Fibroblast of skin of back (primary cell): ENCODE results near the gene NEU4.
"Not testable (repeated sequence)": the region's sequence is repeated elsewhere in the genome, so short reads cannot be mapped to it uniquely, and the experiment has no call there.

Experiments used
- DNase-seq: peaks from one replicate; pipeline ENCODE4 v3.0.0-alpha.2; 2013

Gene NEU4

DNA sequence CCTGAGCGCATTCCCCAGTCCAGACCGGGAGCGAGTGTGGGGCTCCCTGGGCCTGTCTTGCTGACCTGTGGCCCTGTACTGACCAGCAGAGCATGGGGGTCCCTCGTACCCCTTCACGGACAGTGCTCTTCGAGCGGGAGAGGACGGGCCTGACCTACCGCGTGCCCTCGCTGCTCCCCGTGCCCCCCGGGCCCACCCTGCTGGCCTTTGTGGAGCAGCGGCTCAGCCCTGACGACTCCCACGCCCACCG lies 5.3 kb downstream of the NEU4 start:
- no peak for DNase-seq

DNA sequence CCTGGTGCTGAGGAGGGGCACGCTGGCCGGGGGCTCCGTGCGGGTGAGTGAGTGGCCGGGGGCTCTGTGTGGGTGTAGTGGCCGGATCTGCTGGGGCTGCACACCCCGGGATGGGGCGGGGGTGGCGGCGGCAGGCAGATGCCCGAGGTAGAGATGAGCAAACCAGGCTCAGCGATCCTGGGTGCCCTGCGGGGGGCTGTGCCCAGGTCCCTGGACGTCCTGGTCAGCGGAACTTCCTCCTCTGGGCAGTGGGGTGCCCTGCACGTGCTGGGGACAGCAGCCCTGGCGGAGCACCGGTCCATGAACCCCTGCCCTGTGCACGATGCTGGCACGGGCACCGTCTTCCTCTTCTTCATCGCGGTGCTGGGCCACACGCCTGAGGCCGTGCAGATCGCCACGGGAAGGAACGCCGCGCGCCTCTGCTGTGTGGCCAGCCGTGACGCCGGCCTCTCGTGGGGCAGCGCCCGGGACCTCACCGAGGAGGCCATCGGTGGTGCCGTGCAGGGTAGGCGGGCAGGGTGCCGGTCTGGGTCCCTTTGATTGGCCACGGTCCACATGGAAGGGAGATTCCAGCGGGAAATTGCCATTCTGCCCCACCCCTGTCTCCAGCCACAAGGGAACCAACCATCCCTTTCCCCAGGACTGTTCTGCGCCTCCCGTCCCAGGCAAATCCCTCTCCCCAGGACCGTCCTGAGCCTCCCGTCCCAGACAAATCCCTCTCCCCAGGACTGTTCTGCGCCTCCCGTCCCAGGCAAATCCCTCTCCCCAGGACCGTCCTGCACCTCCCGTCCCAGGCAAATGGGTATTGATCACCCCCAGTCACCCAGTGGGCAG lies 5.9 kb downstream of the NEU4 start:
- DNase-seq: no peak

DNA sequence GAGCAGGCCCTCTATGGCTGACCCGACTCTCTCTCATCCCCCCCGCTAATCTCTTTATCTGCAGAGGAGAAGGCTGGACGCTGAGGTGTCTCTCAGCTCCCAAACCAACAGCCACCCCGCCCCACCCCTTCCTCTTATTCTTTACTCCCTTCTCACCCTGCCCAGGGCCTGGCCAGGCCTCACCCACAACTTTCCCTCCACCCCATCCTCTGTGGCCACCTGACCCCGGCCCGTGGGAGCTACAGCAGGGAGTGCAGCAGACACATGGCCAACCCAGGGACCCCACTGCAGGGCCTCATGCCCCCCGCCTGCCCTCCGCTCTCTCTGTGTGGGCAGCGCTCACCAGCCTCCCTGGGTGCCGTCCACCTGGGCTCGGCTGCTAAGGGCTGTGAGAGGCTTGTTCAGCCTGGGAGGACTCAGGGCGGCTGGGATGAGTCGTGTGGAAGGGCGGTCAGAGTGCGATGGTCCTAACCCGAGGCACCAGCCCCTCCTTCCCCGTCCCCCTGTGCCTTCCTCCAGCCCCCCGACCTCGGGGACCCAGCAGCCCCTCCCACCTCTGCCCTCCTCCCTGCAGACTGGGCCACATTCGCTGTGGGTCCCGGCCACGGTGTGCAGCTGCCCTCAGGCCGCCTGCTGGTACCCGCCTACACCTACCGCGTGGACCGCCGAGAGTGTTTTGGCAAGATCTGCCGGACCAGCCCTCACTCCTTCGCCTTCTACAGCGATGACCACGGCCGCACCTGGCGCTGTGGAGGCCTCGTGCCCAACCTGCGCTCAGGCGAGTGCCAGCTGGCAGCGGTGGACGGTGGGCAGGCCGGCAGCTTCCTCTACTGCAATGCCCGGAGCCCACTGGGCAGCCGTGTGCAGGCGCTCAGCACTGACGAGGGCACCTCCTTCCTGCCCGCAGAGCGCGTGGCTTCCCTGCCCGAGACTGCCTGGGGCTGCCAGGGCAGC lies 6.8 kb downstream of the NEU4 start:
- DNase-seq: no peak

DNA sequence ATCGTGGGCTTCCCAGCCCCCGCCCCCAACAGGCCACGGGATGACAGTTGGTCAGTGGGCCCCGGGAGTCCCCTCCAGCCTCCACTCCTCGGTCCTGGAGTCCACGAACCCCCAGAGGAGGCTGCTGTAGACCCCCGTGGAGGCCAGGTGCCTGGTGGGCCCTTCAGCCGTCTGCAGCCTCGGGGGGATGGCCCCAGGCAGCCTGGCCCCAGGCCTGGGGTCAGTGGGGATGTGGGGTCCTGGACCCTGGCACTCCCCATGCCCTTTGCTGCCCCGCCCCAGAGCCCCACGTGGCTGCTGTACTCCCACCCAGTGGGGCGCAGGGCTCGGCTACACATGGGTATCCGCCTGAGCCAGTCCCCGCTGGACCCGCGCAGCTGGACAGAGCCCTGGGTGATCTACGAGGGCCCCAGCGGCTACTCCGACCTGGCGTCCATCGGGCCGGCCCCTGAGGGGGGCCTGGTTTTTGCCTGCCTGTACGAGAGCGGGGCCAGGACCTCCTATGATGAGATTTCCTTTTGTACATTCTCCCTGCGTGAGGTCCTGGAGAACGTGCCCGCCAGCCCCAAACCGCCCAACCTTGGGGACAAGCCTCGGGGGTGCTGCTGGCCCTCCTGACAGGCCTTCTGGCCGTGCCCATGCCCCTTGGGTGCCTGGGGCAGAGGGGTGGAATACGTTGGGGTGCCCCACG lies 7.6 kb downstream of the NEU4 start:
- no peak for DNase-seq

DNA sequence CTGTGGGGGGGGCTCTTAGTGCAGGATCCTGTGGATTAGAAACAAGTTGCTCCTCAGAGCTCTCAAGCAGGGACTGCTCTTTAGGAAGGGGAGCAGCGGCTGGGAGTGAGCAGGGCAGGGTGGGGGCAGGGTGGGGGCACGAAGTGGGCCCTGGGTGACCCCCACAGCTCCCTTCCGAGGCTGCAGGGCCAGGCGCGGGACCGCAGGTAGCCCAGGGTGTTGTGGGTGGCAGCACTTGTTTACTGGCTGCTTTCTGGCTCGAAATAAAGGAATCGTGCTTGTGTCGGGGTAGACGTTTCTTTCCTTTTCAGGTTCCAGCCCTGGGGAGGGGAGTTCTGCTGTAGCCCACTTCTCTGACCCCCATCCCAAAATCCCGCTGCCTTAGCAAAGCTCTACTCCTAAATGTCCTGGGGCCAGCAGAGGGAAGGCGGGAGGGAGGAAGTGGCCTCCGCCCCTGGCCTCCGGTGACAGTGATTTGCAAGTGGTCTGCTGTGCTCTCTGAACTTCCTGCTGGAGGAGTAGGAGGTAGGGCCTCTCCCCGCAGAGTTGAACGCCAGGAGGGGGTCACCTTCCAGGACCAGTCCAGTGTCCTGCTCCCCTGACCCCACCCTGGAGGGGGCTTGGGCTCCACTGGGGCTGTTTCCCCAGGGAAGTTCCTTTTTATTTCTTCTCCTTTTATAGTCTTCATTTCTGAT lies 8.3 kb downstream of the NEU4 start:
- DNase-seq: no peak

DNA sequence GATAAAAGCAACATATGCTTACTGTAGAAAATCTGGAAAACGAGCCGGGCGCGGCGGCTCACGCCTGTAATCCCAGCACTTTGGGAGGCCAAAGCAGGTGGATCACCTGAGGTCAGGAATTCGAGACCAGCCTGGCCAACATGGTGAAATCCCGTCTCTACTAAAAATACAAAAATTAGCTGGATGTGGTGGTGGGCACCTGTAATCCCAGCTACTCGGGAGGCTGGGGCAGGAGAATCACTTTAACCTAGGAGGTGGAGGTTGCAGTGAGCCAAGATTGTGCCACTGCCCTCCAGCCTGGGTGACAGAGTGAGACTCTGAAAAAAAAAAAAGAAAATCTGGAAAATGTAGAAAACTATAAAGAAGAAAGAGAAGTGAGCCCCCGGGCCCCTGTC lies 8.8 kb downstream of the NEU4 start:
- DNase-seq: not testable (repeated sequence)

DNA sequence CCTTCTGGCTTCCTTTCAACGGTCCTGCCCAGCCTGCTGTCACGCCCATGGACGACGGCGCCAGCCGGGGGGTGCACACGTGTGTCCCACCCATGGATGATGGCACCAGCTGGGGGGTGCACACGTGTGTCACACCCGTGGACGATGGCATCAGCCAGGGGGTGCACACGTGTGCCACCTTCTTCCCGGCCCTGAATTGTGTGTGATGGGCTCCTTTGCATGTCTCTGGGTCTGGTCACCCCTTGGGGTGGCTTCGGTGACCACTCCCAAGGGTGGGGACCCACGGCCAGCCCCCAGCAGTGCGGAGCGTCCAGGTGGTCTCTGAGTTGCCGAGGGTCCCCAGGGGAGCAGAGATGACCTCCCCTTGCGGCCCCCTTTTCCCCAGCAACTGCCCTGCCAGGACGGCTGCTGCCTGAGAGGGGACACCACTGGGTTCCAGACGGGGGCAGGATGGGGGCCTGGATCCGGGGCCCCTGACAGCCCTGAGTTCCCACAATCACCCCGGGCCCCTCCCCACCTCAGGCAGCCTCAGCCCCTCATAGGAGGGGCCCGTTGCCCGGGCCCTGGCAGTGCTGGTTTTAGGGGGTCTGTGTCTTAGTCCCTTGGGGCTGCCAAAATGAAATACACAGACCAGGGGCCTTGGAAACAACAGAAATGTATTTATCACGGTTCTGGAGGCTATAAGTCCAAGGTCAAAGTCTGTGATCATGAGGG lies 9.4 kb downstream of the NEU4 start:
- no peak for DNase-seq

DNA sequence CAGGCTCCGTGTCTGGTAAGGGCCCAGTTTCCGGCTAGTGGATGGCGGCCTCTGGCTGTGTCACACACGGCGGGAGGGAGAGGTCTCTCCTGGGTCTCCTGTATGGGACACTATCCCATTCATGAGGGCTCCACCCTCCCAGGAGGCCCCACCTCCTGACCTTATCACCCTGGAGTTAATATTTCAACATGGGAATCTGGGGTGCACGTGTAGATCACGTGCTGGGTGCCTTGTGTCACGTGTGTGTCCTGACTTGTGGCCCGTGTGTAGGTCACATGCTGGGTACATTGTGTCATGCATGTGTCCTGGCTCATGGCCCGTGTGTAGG lies 9.9 kb downstream of the NEU4 start:
- DNase-seq: no peak

DNA sequence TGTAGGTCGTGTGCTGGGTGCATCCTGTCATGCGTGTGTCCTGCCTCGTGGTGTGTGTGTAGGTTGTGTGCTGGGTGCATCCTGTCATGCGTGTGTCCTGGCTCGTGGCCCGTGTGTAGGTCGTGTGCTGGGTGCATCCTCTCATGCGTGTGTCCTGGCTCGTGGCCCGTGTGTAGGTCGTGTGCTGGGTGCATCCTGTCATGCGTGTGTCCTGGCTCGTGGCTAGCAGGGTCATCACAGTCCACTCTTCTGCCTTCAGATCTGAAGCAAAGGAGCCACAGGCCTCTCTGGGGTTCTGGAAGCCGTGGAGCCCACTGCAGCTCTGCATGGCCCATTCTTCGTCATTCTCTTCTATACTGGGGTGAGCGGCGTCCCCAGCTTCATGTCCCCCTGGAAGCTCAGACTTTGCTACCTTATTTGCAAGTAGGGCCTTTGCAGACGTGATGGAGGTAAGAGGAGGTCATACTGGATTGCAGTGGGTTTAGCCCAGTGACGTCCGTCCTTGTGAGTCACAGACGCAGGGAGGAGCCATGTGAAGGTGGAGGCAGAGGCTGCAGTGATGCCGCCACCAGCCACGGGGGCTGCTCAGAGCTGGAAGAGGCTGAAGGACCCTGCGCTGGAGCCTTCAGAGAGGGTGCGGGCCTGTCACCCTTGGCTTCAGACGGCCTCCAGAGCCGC lies 11.1 kb downstream of the NEU4 start:
- DNase-seq: not testable (repeated sequence)

DNA sequence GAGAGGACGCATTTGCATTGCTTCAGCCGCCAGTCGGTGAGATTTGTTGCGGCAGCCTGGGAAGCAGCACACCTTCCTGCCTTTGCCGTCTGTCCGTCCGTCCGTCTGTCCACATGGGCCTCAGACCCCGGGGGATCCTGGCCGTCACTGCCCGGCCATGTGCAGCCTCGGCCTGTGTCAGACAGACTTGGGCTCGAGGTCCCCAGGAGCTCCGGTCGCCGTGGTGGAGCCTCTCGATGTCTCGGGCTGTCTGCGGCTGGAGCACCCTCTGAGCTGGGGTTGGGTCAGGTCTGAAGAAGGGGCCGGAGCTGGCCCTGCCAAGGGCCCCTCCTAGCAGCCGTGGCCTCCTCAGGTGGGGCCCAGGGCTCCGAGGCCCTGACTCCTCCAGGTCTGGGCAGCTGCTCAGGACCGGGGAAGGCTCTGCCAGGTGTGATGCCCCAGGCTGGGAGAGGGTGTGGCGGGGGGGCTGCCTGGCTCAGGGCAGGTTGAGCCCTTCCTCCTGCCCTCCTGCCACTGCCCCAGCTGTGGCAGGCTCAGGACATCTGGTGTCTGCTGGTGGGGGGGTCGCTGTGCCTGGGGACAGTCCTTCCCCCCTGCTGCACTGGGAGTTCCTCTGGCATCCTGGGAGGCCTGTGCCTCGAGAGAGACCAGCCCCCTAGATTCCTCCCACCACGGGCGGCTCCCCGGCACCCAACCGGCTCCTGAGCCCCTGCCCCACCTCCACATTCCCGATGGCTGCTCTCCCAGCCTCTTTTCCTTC lies 11.8 kb downstream of the NEU4 start:
- DNase-seq: no peak

DNA sequence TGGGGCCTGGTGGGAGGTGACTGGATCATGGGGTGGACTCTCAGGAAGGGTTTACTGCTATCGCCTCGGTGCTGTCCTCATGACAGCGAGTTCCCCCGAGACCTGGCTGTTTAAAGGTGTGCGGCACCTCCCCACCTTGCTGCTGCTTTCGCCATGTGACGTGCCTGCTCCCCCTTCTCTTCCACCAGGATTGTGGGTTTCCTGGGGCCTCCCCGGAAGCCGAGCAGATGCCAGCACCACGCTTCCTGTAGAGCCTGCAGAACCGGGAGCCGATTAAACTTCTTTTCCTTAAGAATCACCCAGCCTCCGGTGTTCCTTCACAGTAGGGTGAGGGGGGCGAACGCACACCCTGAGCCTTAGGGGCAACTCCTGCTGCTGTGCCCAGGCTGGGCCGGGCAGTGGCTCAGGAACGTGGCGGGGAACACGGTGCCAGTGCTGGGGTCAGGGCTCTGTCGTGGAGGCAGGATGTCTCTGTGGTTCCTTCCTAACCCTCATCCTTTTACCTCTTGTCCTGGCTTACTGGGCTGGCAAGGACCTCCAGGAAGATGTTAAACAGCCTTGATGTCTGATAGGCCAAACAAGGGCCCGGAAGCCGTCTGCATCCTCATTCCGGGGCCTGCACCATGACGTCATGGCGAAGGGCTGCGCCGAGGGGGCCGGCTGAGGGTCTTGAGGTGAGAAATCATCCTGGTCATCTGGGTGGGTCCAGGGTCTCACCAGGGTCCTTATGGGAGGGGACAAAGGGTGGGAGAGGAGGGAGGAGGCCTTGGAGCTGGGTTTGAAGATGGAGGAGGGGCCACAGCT lies 12.7 kb downstream of the NEU4 start:
- DNase-seq: no peak

DNA sequence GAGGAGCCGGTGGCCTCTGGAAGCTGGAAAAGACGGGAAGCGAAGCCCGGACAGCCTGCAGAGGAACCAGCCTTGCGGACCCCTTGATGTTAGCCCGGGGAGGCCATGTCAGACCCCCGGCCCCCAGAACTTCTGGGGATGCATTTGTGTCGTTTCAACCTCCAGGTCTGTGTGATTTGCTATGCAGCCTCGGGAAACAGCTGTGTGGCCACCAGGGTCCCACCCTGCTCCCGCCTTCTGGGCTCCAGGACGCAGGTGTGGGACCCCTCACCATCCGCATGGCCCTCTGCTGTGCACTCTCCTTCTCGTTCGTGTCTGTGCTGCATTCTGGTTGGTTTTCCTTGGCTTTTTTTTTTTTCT lies 13.3 kb downstream of the NEU4 start:
- no peak for DNase-seq

DNA sequence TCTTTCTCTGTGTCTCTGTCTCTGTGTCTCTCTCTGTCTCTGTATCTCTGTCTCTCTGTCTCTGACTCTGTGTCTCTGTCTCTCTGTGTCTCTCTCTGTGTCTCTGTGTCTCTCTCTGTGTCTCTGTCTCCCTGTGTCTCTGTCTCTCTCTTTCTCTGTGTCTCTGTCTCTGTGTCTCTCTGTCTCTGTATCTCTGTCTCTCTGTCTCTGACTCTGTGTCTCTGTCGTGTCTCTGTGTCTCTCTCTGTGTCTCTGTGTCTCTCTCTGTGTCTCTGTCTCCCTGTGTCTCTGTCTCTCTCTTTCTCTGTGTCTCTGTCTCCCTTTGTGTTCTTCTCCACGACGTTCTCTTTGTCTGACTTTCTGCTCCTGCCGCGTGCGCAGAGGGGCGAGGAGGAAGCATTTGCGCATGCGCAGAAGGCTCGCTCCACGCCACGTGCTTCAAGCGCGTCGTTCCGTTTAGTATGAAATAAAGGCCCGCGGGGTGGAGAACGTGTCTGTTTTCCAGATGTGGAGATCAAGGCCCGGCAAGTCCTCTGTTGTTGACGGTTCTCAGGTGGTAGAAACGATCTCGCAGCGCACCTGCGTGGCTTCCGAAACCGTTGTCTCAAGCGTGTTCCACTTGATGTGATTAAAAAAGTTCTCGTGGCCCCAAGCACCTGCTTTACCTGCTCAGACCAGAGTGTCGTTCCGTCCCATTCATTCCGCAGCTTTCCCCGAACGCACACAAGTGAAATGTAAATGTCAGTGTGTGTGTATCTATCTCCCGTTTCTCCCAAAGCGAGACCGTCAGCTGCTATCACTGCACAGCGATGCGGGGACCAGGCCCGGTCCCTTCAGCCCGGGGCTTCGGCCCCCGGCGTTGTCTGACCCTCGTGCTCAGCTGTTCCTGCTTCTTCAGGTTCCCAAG lies 14.8 kb downstream of the NEU4 start:
- DNase-seq: not testable (repeated sequence)

DNA sequence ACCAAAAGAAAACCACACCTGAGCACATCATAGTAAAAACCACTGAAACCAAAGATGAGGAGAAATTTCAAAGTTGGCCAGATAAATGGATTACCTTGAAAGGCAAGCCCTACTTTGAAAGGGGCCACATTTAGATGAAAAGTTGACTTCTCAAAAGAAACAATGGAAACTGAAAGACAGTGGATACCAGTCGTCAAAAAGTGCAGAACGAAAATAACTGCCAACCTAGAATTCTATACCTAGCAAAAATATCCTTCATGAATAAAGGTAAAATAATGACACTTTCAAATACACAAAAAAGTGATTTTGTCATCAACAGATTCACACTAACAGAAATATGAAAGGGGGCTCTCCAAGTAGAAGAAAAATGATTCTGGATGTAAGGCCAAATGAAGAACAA lies 18.4 kb downstream of the NEU4 start:
- DNase-seq: no peak

DNA sequence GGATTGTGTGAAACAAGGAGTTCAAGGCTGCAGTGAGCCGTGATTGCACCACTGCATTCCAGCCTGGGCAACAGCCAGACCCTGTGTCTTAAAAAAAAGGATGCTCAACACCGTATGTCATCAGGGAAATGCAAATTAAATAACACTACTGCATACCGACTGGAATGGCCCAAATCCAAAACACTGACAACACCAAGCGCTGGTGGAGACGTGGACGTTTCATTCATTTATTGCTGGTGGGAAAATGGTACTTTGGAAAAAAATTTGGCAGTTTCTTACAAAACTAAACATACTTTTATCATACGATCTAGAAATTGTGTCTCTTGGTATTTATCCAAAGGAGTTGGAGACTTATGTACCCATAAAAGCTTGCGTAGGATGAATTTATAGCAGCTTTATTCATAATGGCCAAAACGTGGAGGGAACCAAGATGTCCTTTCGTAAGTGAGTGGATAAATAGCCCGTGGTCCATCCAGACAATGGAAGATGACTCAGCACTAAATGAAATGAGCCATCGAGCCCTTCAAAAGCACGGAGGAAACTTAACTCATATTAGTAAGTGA lies 24.2 kb downstream of the NEU4 start:
- DNase-seq: peak; percentile 29

DNA sequence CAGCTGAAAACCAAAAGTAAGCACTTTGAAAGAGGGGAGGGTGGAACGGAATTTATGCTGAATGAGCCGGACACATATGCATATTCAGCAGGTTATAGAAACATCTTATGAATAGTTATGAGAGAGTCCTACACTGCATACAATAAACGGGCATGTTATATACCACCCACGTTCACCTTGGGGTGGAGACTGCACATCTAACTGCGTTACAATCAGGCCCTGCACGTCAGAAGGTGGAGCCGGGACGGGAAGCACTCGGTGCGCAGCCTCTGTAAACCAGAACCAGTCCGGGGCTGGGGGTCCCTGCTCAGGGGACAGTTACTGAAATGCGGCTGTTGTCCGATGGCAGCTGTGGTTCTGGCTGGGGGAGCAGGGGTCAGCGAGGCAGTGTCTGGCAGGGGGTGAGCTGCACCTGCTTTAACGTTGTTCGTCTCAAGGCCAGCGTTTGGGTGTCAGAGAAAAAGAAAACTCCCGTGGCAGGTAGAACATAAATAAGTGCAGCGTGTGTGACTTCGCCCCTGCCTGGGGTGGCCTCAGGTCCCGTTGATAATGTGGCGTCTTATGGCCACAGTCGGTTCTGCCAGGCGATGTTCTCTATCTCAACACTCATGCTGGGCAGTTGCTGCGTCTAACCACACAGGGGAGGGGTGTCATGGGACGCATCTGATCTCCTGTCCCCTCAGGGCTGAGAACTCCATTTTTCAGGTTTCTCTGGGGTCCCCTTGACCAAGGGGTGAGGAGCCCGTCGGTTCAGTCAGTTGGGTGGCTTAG lies 24.9 kb downstream of the NEU4 start:
- not testable (repeated sequence) for DNase-seq

DNA sequence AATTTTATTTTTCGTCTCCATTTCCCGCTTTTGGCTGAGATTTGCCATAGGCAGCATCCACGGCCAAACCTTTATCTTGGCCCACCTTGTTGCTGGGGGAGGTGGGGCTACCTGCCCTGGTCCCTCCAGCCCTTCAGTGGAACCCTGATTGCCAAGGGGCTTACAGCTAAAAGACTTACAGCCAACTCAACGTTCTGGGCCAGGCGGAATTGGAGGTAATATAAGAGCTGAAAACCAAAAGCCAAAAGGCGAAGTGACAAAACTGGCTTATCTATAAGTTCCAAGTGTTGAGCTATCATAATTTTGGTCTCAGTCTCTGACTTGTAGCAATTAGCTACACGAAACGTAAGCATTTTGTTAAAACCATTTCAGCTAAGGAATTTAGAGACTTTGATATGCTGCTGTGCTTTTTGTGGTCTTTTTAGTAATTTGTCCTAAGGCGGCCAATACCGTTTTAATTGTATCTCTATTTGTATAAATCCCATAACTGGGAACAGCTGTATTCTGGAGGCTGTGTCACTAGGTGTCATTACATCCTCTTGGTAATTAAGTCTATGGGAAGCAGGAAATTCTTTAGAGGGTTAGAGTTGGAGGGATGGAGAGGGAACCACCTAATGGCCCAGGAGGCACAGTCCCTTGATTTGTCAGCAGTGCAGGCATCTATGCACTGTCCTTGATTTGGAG lies 25.7 kb downstream of the NEU4 start:
- DNase-seq: no peak
